Measurements from ENCODE around the gene FOXP1. TPM values are rescaled to one million over a fixed set of nuclear protein-coding genes. Genes with fewer than 3 reads are reported as not detected.

FOXP1 gene
- total and polyA plus RNA-seq, 3 donors from 2014 or later: 37.8 to 105 (median 75.9) TPM

DNA sequence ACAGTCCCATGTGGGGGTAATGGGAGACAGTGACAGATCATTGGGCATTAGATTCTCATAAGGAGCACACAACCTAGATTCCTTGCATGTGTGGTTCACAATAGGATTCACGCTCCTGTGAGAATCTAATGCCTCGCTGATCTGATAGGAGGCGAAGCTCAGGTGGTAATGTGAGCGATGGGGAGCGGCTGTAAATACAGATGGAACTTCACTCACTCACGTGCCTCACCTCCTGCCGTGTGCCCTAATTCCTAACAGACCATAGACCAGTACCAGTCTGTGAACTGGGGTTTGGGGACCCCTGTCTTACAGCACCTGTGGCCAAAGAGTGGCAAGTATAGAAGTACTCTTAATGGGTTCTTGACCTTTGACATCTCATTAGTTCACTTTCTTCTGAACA is 554.7 kb downstream of the FOXP1 start:
- TF ChIP-seq, protein P1, sequence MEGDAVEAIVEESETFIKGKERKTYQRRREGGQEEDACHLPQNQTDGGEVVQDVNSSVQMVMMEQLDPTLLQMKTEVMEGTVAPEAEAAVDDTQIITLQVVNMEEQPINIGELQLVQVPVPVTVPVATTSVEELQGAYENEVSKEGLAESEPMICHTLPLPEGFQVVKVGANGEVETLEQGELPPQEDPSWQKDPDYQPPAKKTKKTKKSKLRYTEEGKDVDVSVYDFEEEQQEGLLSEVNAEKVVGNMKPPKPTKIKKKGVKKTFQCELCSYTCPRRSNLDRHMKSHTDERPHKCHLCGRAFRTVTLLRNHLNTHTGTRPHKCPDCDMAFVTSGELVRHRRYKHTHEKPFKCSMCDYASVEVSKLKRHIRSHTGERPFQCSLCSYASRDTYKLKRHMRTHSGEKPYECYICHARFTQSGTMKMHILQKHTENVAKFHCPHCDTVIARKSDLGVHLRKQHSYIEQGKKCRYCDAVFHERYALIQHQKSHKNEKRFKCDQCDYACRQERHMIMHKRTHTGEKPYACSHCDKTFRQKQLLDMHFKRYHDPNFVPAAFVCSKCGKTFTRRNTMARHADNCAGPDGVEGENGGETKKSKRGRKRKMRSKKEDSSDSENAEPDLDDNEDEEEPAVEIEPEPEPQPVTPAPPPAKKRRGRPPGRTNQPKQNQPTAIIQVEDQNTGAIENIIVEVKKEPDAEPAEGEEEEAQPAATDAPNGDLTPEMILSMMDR (IDR thresholded peaks at IDR 0.05): no peak
- no peak for TF ChIP-seq POLR2A (IDR thresholded peaks at IDR 0.05)
- H3K27me3 ChIP-seq: no peaks in the 10 kb centered on the region
- intact Hi-C loops (cut with DNase I; ENCODE audit: low total_unique reads): no loop called here
- no peaks in the 10 kb centered on the region for H3K36me3 ChIP-seq (ENCODE audit: low read depth, missing control alignments)
- no peak for DNase-seq
- WGBS, 2 donors: 98 to 99% methylated on average over 7 of the region's 7 CpGs
- no peak overlapping the region for H3K4me3 ChIP-seq
- H3K9me3 ChIP-seq: no peaks in the 10 kb centered on the region
- H3K27ac ChIP-seq: no peak overlapping the region
- H3K4me1 ChIP-seq: no peaks in the 10 kb centered on the region

DNA sequence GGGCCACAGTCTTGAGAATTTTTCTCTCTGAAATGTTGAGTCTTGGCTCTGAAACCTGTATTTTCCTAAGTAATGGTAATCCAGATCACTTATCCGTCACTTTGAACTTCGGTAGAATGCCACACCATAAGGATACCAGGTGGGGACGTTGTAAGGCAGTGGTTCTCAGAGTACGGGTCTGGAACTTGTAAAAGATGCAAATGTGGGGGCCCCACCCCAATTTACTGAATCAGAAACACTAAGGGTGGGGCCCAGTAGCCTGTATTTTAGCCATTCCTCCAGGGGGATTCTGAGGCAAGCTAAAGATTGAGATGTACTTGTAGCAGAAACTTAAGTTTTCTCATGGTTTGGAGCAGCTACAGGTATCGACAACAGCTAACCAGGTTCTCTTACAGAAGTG is 555.3 kb downstream of the FOXP1 start:
- TF ChIP-seq, protein P1 (IDR thresholded peaks at IDR 0.05): no peak
- TF ChIP-seq POLR2A (IDR thresholded peaks at IDR 0.05): no peak
- Histone ChIP-seq H3K27ac (no peak overlapping the region), H3K4me3 (no peak overlapping the region), H3K4me1 (no peaks in the 10 kb centered on the region), H3K9me3 (no peaks in the 10 kb centered on the region), H3K27me3 (no peaks in the 10 kb centered on the region), H3K36me3 (ENCODE audit: low read depth, missing control alignments) (no peaks in the 10 kb centered on the region)
- intact Hi-C loops (cut with DNase I; ENCODE audit: low total_unique reads): no loop called here
- 96 to 97% methylated on average over 5 of the region's 5 CpGs for WGBS, 2 donors
- no peak for DNase-seq

DNA sequence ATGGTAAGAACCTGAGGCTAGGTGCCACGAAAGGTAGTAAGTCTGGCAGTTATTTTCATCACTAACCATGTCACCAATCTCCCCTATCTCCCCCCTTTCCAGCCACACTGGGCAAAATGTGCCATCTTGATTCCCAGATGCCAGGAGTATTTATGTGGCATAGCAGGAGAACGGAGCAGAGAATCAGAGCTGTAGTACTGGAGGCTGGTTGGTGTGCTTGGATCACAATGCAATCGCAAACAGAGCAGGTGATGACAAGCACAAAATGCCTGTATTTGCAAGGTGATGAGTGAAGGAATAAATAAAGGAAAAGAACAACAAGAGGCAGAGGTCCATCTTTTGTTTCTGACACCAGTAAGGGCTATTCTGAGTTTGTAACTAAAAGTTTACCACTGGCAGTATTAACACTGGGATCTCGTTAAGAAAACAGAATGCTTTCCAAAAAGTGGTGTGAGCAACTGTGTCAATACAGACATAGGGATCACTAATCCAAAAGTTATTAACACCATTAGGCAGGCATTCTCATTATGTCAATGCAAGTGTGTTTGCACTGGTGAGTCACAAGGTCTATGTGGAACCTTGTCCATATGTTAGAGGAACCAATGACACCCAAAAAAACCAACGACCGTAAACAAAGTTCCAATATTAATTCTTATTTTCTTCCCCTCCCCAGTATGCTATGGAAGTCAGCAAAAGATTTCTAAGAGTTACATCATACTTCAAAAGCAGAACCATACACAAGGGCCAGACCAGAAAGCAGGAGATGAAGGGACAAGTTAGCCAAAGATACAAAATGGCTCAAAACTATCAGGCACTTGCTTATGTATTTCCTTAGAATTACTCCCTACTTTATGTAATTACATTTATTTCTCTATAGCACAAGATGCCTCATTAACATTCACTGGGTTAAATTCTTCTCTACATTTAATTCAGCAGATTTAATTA is 556.6 kb downstream of the FOXP1 start:
- H3K27me3 ChIP-seq: no peaks in the 10 kb centered on the region
- no peaks in the 10 kb centered on the region for H3K9me3 ChIP-seq
- no peak for DNase-seq
- WGBS, 2 donors: 86 to 91% methylated on average over 6 of the region's 6 CpGs
- H3K4me3 ChIP-seq: no peak overlapping the region
- intact Hi-C loops (cut with DNase I; ENCODE audit: low total_unique reads): no loop called here
- no peak overlapping the region for H3K27ac ChIP-seq
- TF ChIP-seq, protein P1 (IDR thresholded peaks at IDR 0.05): no peak
- no peak for TF ChIP-seq POLR2A (IDR thresholded peaks at IDR 0.05)
- no peaks in the 10 kb centered on the region for H3K4me1 ChIP-seq
- H3K36me3 ChIP-seq (ENCODE audit: low read depth, missing control alignments): no peaks in the 10 kb centered on the region

DNA sequence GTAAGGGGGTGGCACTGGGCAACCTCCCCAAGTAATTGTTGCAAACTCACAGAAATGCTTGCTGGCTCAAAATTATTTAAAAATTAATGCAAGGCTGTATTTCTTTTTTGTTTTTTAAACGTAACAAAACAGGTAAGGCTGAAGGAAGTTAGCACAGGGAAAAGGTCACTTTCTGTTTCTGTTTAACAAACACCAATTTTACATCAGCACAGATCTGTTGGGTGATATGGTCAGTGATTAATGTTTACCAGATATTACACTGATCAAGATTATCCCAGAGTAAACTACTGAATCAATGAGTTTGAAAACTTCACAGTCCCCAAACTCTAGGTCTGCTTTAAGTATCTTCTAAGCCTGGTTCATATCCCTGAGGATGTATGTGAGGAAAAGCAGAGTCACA is 558.0 kb downstream of the FOXP1 start:
- H3K27ac ChIP-seq: no peak overlapping the region
- no peaks in the 10 kb centered on the region for H3K9me3 ChIP-seq
- WGBS, 2 donors: 88 to 90% methylated on average over 1 of the region's 1 CpG
- no peak overlapping the region for H3K4me3 ChIP-seq
- no peaks in the 10 kb centered on the region for H3K36me3 ChIP-seq (ENCODE audit: low read depth, missing control alignments)
- H3K27me3 ChIP-seq: no peaks in the 10 kb centered on the region
- DNase-seq: no peak
- intact Hi-C loops (cut with DNase I; ENCODE audit: low total_unique reads): no loop called here
- H3K4me1 ChIP-seq: no peaks in the 10 kb centered on the region
- no peak for TF ChIP-seq POLR2A (IDR thresholded peaks at IDR 0.05)
- TF ChIP-seq, protein P1 (IDR thresholded peaks at IDR 0.05): no peak
